H4 (cell line): ENCODE data around the gene MED27. TPM values are rescaled to one million over a fixed set of nuclear protein-coding genes. Genes with fewer than 3 reads are reported as not detected.
"Not testable (repeated sequence)": the region's sequence is repeated elsewhere in the genome, so short reads cannot be mapped to it uniquely, and the experiment has no call there.

ENCODE experiments used
- DNase-seq: peaks from one replicate; pipeline ENCODE4 v3.0.0-alpha.2; 2015; ENCODE audit warnings: low spot score
- total RNA-seq: library from RNA; depleted of rRNA; stranded (reverse); fragments of >200 nt; shearing (Covaris generic); gene quantifications from 2 replicates; pipeline ENCODE4 v1.2.3, GENCODE V29; 2014

MED27 gene
- total RNA-seq, 1 experiment from 2014 or later: 40.5 TPM

GRCh38 chr9:131925677-131926177, 153.9 kb downstream of the MED27 start:
- DNase-seq: no peak

GRCh38 chr9:131923766-131924165, 155.9 kb downstream of the MED27 start:
- DNase-seq: no peak

GRCh38 chr9:131923132-131923671, 156.5 kb downstream of the MED27 start:
- DNase-seq: no peak

- not testable (repeated sequence) for DNase-seq
These were observed 158.0 kb downstream of the MED27 start for GRCh38 chr9:131921635-131922034.

- DNase-seq: no peak
These were observed 160.5 kb downstream of the MED27 start for GRCh38 chr9:131919216-131919615.

DNA sequence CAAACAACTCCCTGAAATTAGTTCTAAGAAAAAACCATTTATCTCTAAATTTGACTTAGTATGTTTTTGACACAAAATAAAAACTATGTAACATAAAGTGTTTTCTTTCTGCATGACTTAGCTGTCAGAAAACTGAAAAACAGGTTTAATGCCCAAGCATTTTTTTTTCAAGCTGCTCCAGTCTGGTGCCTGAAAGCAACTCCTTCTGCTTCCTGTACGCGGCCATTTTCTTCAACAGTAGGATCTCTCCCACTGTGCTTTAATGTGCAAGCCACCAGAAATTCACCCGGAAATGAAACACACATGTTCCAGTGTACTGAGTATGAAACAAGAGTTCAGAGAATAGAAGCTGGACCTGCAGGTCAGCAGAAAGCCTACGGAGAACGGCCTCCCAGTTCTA, 161.2 kb downstream of the MED27 start:
- DNase-seq: no peak

- no peak for DNase-seq
These were observed 162.7 kb downstream of the MED27 start for GRCh38 chr9:131917009-131917408.

GRCh38 chr9:131915181-131915580, 164.5 kb downstream of the MED27 start:
- no peak for DNase-seq

DNA sequence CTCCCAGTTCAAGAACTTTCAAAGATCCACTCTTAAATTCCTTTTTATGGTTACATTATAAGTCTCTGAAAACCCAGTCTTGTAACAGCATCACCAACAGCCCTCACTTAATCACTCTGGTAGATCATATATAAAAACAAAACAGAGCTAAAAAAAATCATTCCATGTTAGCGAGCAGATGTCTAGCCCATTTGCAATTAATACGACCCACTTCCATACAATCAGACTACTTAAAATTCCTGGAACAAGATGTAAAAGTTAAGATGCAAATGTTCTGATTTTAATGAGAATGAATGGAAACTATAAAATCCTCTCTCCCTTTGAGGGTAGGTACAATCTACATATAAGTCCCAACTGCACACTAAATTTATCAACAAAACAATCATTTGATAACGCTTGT, 167.0 kb downstream of the MED27 start:
- DNase-seq: no peak

DNA sequence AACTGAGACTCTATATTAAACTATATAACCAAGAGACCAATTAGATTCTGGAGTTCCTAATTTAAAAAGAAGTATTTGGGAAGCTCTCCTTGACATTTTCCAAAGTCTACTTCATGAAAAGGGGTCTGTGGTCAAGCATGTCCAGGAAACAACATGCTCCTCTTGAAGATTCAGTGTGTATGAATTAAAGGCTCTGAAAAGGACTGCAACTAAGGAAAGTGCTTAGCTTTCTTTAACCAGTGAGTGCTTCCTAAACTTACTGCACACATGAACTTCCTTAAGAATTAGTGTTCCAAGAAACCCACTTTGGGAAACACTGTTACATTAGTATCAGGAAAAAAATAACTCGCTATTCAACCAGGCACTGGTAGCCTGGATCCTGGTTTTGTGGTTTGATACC, 167.6 kb downstream of the MED27 start:
- no peak for DNase-seq

DNA sequence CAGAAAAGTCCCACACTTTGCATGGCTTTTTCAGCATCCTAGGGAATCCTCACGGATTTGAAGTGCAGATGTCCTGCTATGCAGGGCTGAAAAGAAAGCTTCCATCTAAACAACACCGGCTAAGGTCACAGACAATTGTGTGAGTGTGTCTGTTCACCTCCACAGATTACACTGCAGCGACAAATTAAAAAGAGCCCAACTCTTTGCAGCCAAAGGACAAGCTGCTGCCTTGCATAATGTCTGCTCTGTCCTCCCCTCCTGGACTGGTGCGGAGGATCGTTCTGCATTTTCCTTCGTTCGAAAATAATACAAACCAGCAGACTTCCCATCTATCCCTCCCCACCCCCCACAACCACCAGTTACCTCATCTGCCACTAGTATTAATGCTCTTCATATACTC, 169.1 kb downstream of the MED27 start:
- no peak for DNase-seq

- DNase-seq: no peak
These were observed 174.5 kb downstream of the MED27 start for GRCh38 chr9:131905144-131905543.

GRCh38 chr9:131899296-131900228, 180.1 kb downstream of the MED27 start:
- no peak for DNase-seq

DNA sequence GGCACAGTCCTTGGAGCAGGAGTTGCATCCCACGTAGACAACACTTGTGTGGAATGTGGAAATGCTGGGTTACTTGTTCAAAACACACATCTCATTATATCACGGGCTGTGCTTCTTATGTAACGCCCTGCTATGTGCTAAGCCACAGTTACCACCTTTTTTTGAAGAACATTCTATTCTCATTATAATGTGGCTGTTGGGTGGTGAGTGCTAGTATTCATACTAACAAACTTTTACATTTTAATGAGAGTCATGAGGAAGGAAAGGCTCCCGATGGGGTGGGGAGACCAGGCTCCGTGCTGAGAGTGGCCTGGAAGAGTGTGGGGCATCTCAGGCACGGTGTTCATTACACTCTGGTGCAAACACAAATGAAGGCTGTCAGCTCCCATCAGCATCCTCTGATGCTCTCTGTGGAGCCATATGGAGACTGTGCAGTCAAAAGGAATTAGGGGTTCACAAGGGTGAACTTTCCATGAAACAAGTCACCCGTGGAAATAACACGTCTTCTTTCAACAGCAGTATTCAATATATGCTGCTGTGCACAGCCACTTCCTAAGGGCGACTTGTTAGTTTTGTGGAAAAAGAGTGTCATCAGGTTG, 186.7 kb downstream of the MED27 start:
- no peak for DNase-seq

GRCh38 chr9:131892162-131892707, 187.4 kb downstream of the MED27 start:
- no peak for DNase-seq

GRCh38 chr9:131891598-131891997, 188.1 kb downstream of the MED27 start:
- no peak for DNase-seq

DNA sequence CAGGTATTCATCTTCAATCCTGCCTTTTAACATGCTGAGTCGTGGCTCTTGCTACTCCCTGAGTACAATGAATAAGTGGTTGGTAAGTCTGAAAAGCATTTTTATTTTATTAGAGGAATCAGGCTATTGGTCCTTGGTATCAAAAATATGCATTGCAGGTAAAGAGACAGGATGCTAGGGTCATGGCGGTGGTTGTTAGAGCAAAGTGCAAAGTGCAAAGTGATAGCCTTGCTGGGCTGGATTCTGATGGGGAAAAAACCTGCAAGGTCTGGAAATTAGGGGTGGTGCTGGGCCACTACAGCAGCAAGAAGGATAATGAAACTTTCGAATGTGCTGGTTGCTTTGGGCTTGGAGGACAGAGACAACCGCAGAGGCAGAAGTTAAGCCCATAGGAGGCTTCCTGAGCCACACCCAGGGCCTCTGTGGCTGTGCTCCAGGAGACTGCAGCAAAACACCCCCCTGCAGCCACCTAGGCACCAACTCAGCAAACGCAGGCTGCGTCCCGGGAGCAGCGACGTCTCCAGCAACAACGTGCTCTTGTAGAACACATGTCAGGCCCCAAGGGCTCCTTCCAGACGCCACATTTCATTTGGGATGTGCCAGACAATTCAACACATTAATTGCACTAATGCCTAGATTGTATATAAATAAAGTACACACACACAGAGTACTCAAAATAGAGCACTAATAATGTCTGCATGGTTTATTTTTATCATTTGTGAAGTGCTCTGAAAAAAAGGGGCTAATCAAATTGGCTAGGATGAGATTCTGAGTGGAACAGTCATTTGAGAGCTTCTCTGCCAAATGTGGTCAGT, 190.0 kb downstream of the MED27 start:
- DNase-seq: no peak

DNA sequence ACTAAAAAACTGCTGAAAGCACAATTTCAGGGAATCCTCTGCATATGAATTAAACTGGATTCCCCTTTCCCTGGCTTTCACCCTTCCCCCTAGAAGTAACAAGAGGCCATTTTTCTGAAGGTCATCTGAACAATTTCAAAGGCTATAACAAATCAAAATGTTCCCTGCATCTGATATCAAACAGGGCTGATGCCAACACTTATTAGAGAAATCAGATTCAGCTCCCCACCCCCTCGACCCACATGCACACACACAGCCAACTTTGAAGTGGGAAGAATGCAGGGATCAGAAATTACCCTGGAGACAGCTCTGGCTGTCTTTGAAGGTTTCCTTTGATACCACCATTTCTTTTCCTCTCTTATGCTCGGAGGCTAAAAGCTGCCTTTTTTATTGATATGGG, 190.7 kb downstream of the MED27 start:
- DNase-seq: no peak

DNA sequence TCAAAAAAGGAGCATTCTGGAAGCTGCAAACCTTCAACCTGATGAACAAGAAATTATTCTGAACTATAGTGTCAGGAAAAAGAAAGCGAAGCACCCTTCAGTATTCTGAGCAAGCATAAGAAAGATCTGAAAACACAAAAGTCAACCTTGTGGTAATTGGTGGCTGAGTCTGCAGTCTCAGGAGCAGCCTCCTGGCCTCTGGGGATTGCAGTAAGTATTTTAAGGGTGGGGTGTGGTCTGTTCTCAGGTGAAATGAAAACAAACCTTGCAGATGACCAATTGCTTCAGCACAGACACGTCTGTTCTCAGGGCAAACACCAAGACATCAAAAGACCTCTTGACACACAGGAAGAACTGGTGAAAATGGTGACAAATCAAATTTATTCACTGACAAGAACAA, 192.0 kb downstream of the MED27 start:
- DNase-seq: no peak

GRCh38 chr9:131886826-131887225, 192.8 kb downstream of the MED27 start:
- no peak for DNase-seq

GRCh38 chr9:131885144-131885609, 194.5 kb downstream of the MED27 start:
- DNase-seq: no peak
